ENCODE results near the gene CC2D1A.

- TF ChIP-seq, protein P1, sequence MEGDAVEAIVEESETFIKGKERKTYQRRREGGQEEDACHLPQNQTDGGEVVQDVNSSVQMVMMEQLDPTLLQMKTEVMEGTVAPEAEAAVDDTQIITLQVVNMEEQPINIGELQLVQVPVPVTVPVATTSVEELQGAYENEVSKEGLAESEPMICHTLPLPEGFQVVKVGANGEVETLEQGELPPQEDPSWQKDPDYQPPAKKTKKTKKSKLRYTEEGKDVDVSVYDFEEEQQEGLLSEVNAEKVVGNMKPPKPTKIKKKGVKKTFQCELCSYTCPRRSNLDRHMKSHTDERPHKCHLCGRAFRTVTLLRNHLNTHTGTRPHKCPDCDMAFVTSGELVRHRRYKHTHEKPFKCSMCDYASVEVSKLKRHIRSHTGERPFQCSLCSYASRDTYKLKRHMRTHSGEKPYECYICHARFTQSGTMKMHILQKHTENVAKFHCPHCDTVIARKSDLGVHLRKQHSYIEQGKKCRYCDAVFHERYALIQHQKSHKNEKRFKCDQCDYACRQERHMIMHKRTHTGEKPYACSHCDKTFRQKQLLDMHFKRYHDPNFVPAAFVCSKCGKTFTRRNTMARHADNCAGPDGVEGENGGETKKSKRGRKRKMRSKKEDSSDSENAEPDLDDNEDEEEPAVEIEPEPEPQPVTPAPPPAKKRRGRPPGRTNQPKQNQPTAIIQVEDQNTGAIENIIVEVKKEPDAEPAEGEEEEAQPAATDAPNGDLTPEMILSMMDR (IDR thresholded peaks at IDR 0.05; ENCODE audit: insufficient read depth, low read depth, low read length) = no peak
- no peak for TF ChIP-seq EZH2 (IDR thresholded peaks at IDR 0.05; ENCODE audit: insufficient read depth, low read length)
Observed at GRCh38 chr19:13865571-13866462, 40.2 kb upstream of the CC2D1A start.

Data from astrocyte (in vitro differentiated cells and primary cell).